HG03571 (cell line): ENCODE results near the gene PIK3R3.
A peak's percentile ranks its signal among the peaks of the same experiment; 100 is the strongest.
"Not testable (repeated sequence)": the region's sequence is repeated elsewhere in the genome, so short reads cannot be mapped to it uniquely, and the experiment has no call there.

Experiments
- ATAC-seq: cut with Tn5 transposase; IDR thresholded peaks from one replicate; pipeline ENCODE4 v1.9.1; 2021; ENCODE audit not compliant: unreplicated experiment

Gene PIK3R3

GRCh38 chr1:46070164-46070814, 62.1 kb downstream of the PIK3R3 start:
- no peak for ATAC-seq

- ATAC-seq, result no peak
Measured at GRCh38 chr1:46068525-46068924, 63.9 kb downstream of the PIK3R3 start.

GRCh38 chr1:46067652-46068051, 64.8 kb downstream of the PIK3R3 start:
- ATAC-seq, result no peak

GRCh38 chr1:46065405-46065804, 67.0 kb downstream of the PIK3R3 start:
- ATAC-seq, result no peak

GRCh38 chr1:46064708-46065107, 67.7 kb downstream of the PIK3R3 start:
- ATAC-seq, result no peak

- peak; percentile 30 for ATAC-seq
Measured at GRCh38 chr1:46062651-46063319, 69.6 kb downstream of the PIK3R3 start.

GRCh38 chr1:46061146-46061545, 71.3 kb downstream of the PIK3R3 start:
- no peak for ATAC-seq

GRCh38 chr1:46058936-46059335, 73.5 kb downstream of the PIK3R3 start:
- ATAC-seq, result no peak

GRCh38 chr1:46057781-46058180, 74.6 kb downstream of the PIK3R3 start:
- ATAC-seq, result no peak

- ATAC-seq, result not testable (repeated sequence)
Measured at GRCh38 chr1:46057215-46057614, 75.2 kb downstream of the PIK3R3 start.

GRCh38 chr1:46056325-46056724, 76.1 kb downstream of the PIK3R3 start:
- ATAC-seq, result no peak

GRCh38 chr1:46053734-46054133, 78.7 kb downstream of the PIK3R3 start:
- no peak for ATAC-seq

GRCh38 chr1:46044116-46044515, 88.3 kb downstream of the PIK3R3 start:
- ATAC-seq, result no peak

GRCh38 chr1:46043458-46044017, 88.9 kb downstream of the PIK3R3 start:
- ATAC-seq, result peak; percentile 86

- ATAC-seq, result no peak
Measured at GRCh38 chr1:46041974-46042373, 90.5 kb downstream of the PIK3R3 start.

- no peak for ATAC-seq
Measured at GRCh38 chr1:46041551-46041950, 90.9 kb downstream of the PIK3R3 start.

- no peak for ATAC-seq
Measured at GRCh38 chr1:46039571-46040052, 92.8 kb downstream of the PIK3R3 start.

GRCh38 chr1:46036894-46037839, 95.3 kb downstream of the PIK3R3 start:
- ATAC-seq, result no peak

GRCh38 chr1:46034601-46035516, 97.6 kb downstream of the PIK3R3 start:
- no peak for ATAC-seq
